H1 (cell line): ENCODE results near the gene CHRNA9. TPM values are rescaled to one million over a fixed set of nuclear protein-coding genes. Genes with fewer than 3 reads are reported as not detected.

Source experiments
- CTCF ChIA-PET: fragments of 300-600 bp; sonication (Branson Sonifier 250); formaldehyde crosslinking; loops from one replicate; lab custom pipeline; 2021; ENCODE audit not compliant: partially characterized antibody; lab: Charles Lee
- POLR2A ChIA-PET: fragments of 300-600 bp; sonication (Branson Sonifier 250); formaldehyde crosslinking; loops from one replicate; lab custom pipeline; 2021; ENCODE audit warnings: inconsistent platforms; ENCODE audit not compliant: partially characterized antibody; lab: Charles Lee
- DNase-seq, 2 experiments: peaks; one replicate each; pipeline versions ENCODE4 v3.0.0 to v3.0.0-alpha.2; 2010 to 2022; ENCODE audit warnings: low spot score in 2 of 2, low read depth in 1 of 2, mixed read lengths in 1 of 2
- FAIRE-seq: peaks from 2 replicates; lab custom pipeline; 2011; peaks lifted over from hg19 to GRCh38; lab: Jason Lieb, UNC
- H2AFZ ChIP-seq: 2 replicates; pipeline ENCODE4 v1.8.1; 2012; ENCODE audit warnings: low read length, inconsistent platforms
- H2AK5ac ChIP-seq: 2 replicates; pipeline ENCODE4 v1.6.1; 2013; ENCODE audit warnings: low read depth, low read length
- H2BK120ac ChIP-seq: replicated peaks from 2 replicates; pipeline ENCODE3; 2013; ENCODE audit warnings: low read depth, low read length, inconsistent platforms
- H2BK12ac ChIP-seq: 2 replicates; pipeline ENCODE4 v1.6.1; 2013; ENCODE audit warnings: low read depth, low read length
- H2BK15ac ChIP-seq: 2 replicates; pipeline ENCODE4 v1.6.1; 2013; ENCODE audit warnings: low read length
- H2BK20ac ChIP-seq: 2 replicates; pipeline ENCODE4 v1.6.1; 2013; ENCODE audit warnings: low read length
- H2BK5ac ChIP-seq: 2 replicates; pipeline ENCODE4 v1.6.1; 2013; ENCODE audit warnings: low read depth, low read length
- H3K14ac ChIP-seq: 2 replicates; pipeline ENCODE4 v1.6.1; 2013; ENCODE audit warnings: inconsistent platforms; ENCODE audit not compliant: insufficient read length
- H3K18ac ChIP-seq: 2 replicates; pipeline ENCODE4 v1.6.1; 2013; ENCODE audit warnings: low read length; ENCODE audit errors: extremely low read depth
- H3K23ac ChIP-seq: 2 replicates; pipeline ENCODE4 v1.6.1; 2013; ENCODE audit warnings: inconsistent platforms; ENCODE audit not compliant: insufficient read length
- H3K23me2 ChIP-seq: 2 replicates; pipeline ENCODE4 v1.6.1; 2013; ENCODE audit warnings: low read depth, low read length
- H3K27ac ChIP-seq: 2 replicates; pipeline ENCODE4 v1.6.1; 2011; ENCODE audit warnings: low read depth, low read length, inconsistent platforms
- H3K27me3 ChIP-seq, 4 experiments: replicated peaks in 1 of 4; 1 replicate in 1 of 4; 2 replicates in 3 of 4; pipeline versions ENCODE4 v1.6.1 to v1.8.1; 2011 to 2013; ENCODE audit warnings: low read length in 3 of 4, mild to moderate bottlenecking in 3 of 4, inconsistent platforms in 2 of 4, mixed read lengths in 2 of 4, moderate library complexity in 1 of 4; ENCODE audit not compliant: control insufficient read depth in 3 of 4, insufficient read depth in 3 of 4; ENCODE audit errors: extremely low read depth in 1 of 4
- H3K36me3 ChIP-seq, 4 experiments: 2 replicates each; pipeline versions ENCODE4 v1.6.1 to v1.8.1; 2011 to 2013; ENCODE audit warnings: mild to moderate bottlenecking in 4 of 4, low read length in 3 of 4, moderate library complexity in 2 of 4, control low read depth in 1 of 4, inconsistent platforms in 1 of 4; ENCODE audit not compliant: insufficient read depth in 4 of 4, control insufficient read depth in 2 of 4
- H3K4ac ChIP-seq: replicated peaks from 2 replicates; pipeline ENCODE3; 2013; ENCODE audit warnings: low read length, low read depth, mixed read lengths, inconsistent platforms; ENCODE audit not compliant: insufficient read length
- H3K4me1 ChIP-seq, 4 experiments: replicated peaks in 1 of 4; 1 replicate in 1 of 4; 2 replicates in 3 of 4; pipeline versions ENCODE4 v1.6.1 to v1.8.1; 2011 to 2013; ENCODE audit warnings: low read length in 3 of 4, inconsistent platforms in 2 of 4, mixed read lengths in 1 of 4; ENCODE audit not compliant: insufficient read depth in 4 of 4, control insufficient read depth in 3 of 4
- H3K4me2 ChIP-seq, 2 experiments: 2 replicates each; pipeline versions ENCODE4 v1.6.1 to v1.8.1; 2011 to 2013; ENCODE audit warnings: low read depth in 2 of 2, low read length in 2 of 2, control low read depth in 1 of 2, inconsistent platforms in 1 of 2, mild to moderate bottlenecking in 1 of 2; ENCODE audit not compliant: insufficient read depth in 1 of 2
- H3K4me3 ChIP-seq, 4 experiments: fragments of 200-600, 300-600 bp in 1 of 4; sonication (generic), shearing (Covaris generic), sonication (Bioruptor Twin) in 1 of 4; 2 replicates each; pipeline versions ENCODE4 v1.5.1 to v1.8.1; 2011 to 2016; ENCODE audit warnings: low read length in 4 of 4, low read depth in 3 of 4, control low read depth in 2 of 4, inconsistent platforms in 2 of 4, mild to moderate bottlenecking in 2 of 4, mixed read lengths in 1 of 4, moderate library complexity in 1 of 4; ENCODE audit not compliant: insufficient read depth in 2 of 4; ENCODE audit errors: extremely low read depth in 1 of 4
- H3K56ac ChIP-seq: replicated peaks from 2 replicates; pipeline ENCODE3; 2013; ENCODE audit warnings: low read depth, mild to moderate bottlenecking, mixed read lengths, low read length, inconsistent platforms; ENCODE audit not compliant: insufficient read length
- H3K79me1 ChIP-seq: 2 replicates; pipeline ENCODE4 v1.6.1; 2013; ENCODE audit warnings: low read depth, low read length, control low read depth
- H3K79me2 ChIP-seq, 2 experiments: 2 replicates each; pipeline versions ENCODE4 v1.6.1 to v1.8.1; 2012 to 2013; ENCODE audit warnings: low read length in 2 of 2, mild to moderate bottlenecking in 2 of 2, inconsistent platforms in 1 of 2; ENCODE audit not compliant: insufficient read depth in 2 of 2, control insufficient read depth in 1 of 2
- H3K9ac ChIP-seq, 4 experiments: replicated peaks in 1 of 4; 1 replicate in 1 of 4; 2 replicates in 3 of 4; pipeline versions ENCODE4 v1.6.1 to v1.8.1; 2011 to 2013; ENCODE audit warnings: low read depth in 3 of 4, low read length in 3 of 4, control low read depth in 2 of 4, mild to moderate bottlenecking in 2 of 4, moderate library complexity in 2 of 4, inconsistent platforms in 1 of 4; ENCODE audit errors: extremely low read depth in 1 of 4
- H3K9me3 ChIP-seq, 2 experiments: 2 replicates each; pipeline versions ENCODE4 v1.6.1 to v1.8.1; 2012 to 2013; ENCODE audit warnings: mild to moderate bottlenecking in 2 of 2, moderate library complexity in 2 of 2, control low read depth in 1 of 2, inconsistent platforms in 1 of 2, low read depth in 1 of 2, low read length in 1 of 2, mixed read lengths in 1 of 2; ENCODE audit not compliant: insufficient read depth in 2 of 2
- H4K20me1 ChIP-seq, 2 experiments: replicated peaks in 1 of 2; 2 replicates each; pipeline versions ENCODE3 to v1.8.1; 2011 to 2013; ENCODE audit warnings: inconsistent platforms in 2 of 2, low read length in 2 of 2, mild to moderate bottlenecking in 1 of 2; ENCODE audit not compliant: insufficient read depth in 2 of 2, control insufficient read depth in 1 of 2
- H4K5ac ChIP-seq: 2 replicates; pipeline ENCODE4 v1.6.1; 2013; ENCODE audit warnings: low read length, low read depth, mixed read lengths, inconsistent platforms; ENCODE audit not compliant: insufficient read length
- H4K8ac ChIP-seq: 2 replicates; pipeline ENCODE4 v1.8.0; 2013; ENCODE audit warnings: mild to moderate bottlenecking, moderate library complexity, low read length, inconsistent platforms; ENCODE audit not compliant: insufficient read depth; ENCODE audit errors: extremely low read depth
- H4K91ac ChIP-seq: replicated peaks from 2 replicates; pipeline ENCODE3; 2013; ENCODE audit warnings: low read length, mixed read lengths, inconsistent platforms; ENCODE audit not compliant: insufficient read length
- HDAC6 ChIP-seq: IDR thresholded peaks from one replicate; pipeline ENCODE4 v1.7.1; 2012; ENCODE audit warnings: low read depth, mild to moderate bottlenecking, inconsistent platforms, low read length, moderate library complexity
- KDM1A ChIP-seq: fragments of 200-600, 300-600 bp; sonication (generic); IDR thresholded peaks from 2 replicates; pipeline ENCODE4 v1.7.1; 2016; ENCODE audit warnings: mild to moderate bottlenecking, low read length, borderline replicate concordance
- POLR2AphosphoS5 ChIP-seq: IDR thresholded peaks from 2 replicates; pipeline ENCODE4 v1.6.1; 2011; ENCODE audit warnings: low read depth, low read length
- RAD21 ChIP-seq, 2 experiments: IDR thresholded peaks in 1 of 2; conservative IDR thresholded peaks in 1 of 2; 2 replicates each; pipeline ENCODE4 v1.6.1; 2011; ENCODE audit warnings: low read depth in 2 of 2, low read length in 2 of 2, improper control_type of control experiment in 1 of 2, inconsistent platforms in 1 of 2, mild to moderate bottlenecking in 1 of 2, moderate library complexity in 1 of 2
- WGBS, 2 experiments: shearing (Covaris generic) in 1 of 2; methylation state at CpG; one replicate each; pipeline versions ENCODE4 v1.1.6 to v1.1.7; 2013 to 2015; ENCODE audit warnings: low lambda C conversion rate in 2 of 2, mixed read lengths in 2 of 2, inconsistent platforms in 1 of 2, low coverage in 1 of 2, missing lambda C conversion rate in 1 of 2; ENCODE audit not compliant: insufficient replicate concordance in 2 of 2, insufficient coverage in 1 of 2, insufficient read length in 1 of 2; ENCODE audit errors: extremely low coverage in 1 of 2, missing lambda C conversion rate in 1 of 2; 5-methylcytosine and 5-hydroxymethylcytosine counted together
- polyA plus RNA-seq, 7 experiments: library from polyadenylated mRNA; depleted of rRNA in 3 of 7; stranded (reverse) in 5 of 7; unstranded in 2 of 7; fragments of >200 nt in 5 of 7; fragments of 200-250 nt in 2 of 7; gene quantifications; 1 replicate in 5 of 7; 2 replicates in 1 of 7; 4 replicates in 1 of 7; pipeline versions ENCODE4 v1.2.1 to v1.2.3, GENCODE V29; 2011 to 2013; ENCODE audit warnings: missing spikeins in 2 of 7, mixed read lengths in 2 of 7
- total RNA-seq: library from RNA; stranded (reverse); fragmentation: NEBNext Ultra II Directional; extraction: Animal tissue kit (Norgen Biotek cat#: 25700); gene quantifications from 2 replicates; pipeline ENCODE4 v1.2.1, GENCODE V29; 2021
- TF ChIP-seq, protein P1 (sequence below), 3 experiments: IDR thresholded peaks; 1 replicate in 2 of 3; 2 replicates in 1 of 3; pipeline versions ENCODE4 v1.5.1 to v1.6.1; 2011; ENCODE audit warnings: low read length in 3 of 3, mild to moderate bottlenecking in 3 of 3, inconsistent platforms in 2 of 3, low read depth in 1 of 3, moderate library complexity in 1 of 3; ENCODE audit not compliant: insufficient read depth in 1 of 3; ENCODE audit errors: control extremely low read depth in 1 of 3
- TF ChIP-seq, protein P2 (sequence below): IDR thresholded peaks from 2 replicates; pipeline ENCODE4 v1.6.1; 2011; ENCODE audit warnings: low read length, improper control_type of control experiment

The CHRNA9 gene
- total and polyA plus RNA-seq, 2 of the 8 experiments (the other 6 are each of a cell fraction or from before 2014, with no cell fraction given): 1.4 to 3.3 TPM

DNA sequence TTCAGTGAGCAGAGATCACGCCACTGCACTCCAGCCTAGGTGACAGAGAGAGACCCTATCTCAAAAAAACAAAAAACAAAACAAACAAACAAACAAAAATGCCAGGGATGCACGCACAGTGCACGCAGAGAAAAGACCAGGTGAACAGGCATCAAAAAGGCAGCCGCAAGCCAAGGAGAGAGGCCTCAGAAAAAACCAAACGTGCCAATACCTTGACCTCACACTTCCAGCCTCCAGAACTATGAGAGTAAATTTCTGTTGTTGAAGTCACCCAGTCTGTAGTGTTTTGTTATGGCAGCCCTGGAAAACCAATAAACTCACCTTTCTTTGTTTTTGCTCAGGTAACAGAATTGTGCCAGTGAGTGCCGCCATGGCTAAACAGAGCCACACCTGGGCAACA, 66.0 kb downstream of the CHRNA9 start:
- H2BK15ac ChIP-seq: no peak overlapping the region
- POLR2A ChIA-PET: no interaction called here
- H3K27ac ChIP-seq: no peak overlapping the region
- H3K79me1 ChIP-seq: no peaks in the 10 kb centered on the region
- DNase-seq (no peak), FAIRE-seq (no peak)
- no peak overlapping the region for H2BK12ac ChIP-seq
- H3K36me3 ChIP-seq: no peaks in the 10 kb centered on the region
- H2AFZ ChIP-seq: no peak overlapping the region
- no peaks in the 10 kb centered on the region for H3K9me3 ChIP-seq
- no peak overlapping the region for H3K18ac ChIP-seq
- no peak overlapping the region for H3K56ac ChIP-seq
- H2BK20ac ChIP-seq: no peak overlapping the region
- no peak overlapping the region for H3K14ac ChIP-seq
- H3K4ac ChIP-seq: no peak overlapping the region
- no peak for TF ChIP-seq RAD21 (IDR thresholded peaks at IDR 0.05 in 1 of 2, conservative IDR thresholded peaks at IDR 0.05 in 1 of 2; ENCODE audit: low read depth in 2 of 2, low read length in 2 of 2)
- TF ChIP-seq HDAC6: no peak
- TF ChIP-seq POLR2AphosphoS5: no peak
- TF ChIP-seq, protein P1, sequence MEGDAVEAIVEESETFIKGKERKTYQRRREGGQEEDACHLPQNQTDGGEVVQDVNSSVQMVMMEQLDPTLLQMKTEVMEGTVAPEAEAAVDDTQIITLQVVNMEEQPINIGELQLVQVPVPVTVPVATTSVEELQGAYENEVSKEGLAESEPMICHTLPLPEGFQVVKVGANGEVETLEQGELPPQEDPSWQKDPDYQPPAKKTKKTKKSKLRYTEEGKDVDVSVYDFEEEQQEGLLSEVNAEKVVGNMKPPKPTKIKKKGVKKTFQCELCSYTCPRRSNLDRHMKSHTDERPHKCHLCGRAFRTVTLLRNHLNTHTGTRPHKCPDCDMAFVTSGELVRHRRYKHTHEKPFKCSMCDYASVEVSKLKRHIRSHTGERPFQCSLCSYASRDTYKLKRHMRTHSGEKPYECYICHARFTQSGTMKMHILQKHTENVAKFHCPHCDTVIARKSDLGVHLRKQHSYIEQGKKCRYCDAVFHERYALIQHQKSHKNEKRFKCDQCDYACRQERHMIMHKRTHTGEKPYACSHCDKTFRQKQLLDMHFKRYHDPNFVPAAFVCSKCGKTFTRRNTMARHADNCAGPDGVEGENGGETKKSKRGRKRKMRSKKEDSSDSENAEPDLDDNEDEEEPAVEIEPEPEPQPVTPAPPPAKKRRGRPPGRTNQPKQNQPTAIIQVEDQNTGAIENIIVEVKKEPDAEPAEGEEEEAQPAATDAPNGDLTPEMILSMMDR (IDR thresholded peaks at IDR 0.05; ENCODE audit: control extremely low read depth in 1 of 3, insufficient read depth in 1 of 3, low read depth in 1 of 3, low read length in 3 of 3): no peak
- TF ChIP-seq, protein P2, sequence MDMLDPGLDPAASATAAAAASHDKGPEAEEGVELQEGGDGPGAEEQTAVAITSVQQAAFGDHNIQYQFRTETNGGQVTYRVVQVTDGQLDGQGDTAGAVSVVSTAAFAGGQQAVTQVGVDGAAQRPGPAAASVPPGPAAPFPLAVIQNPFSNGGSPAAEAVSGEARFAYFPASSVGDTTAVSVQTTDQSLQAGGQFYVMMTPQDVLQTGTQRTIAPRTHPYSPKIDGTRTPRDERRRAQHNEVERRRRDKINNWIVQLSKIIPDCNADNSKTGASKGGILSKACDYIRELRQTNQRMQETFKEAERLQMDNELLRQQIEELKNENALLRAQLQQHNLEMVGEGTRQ: no peak
- TF ChIP-seq KDM1A: no peak
- no peaks in the 10 kb centered on the region for H3K79me2 ChIP-seq
- no peak overlapping the region for H4K8ac ChIP-seq
- H4K5ac ChIP-seq: no peak overlapping the region
- no peaks in the 10 kb centered on the region for H4K20me1 ChIP-seq
- no peak overlapping the region for H2BK5ac ChIP-seq
- no peak overlapping the region for H4K91ac ChIP-seq
- WGBS, 2 experiments: 93% methylated on average over 6 of the region's 6 CpGs; no CpG with 5 or more reads in 1 of the 2 experiments
- CTCF ChIA-PET: interaction anchor here (0.8 to 1.4 kb wide), 3 partner anchors 8 to 13 kb away, joined by 3 to 6 read pairs (median 4); no protein-coding TSS in a partner anchor
- H2AK5ac ChIP-seq: no peak overlapping the region
- no peak overlapping the region for H3K4me2 ChIP-seq
- no peak overlapping the region for H2BK120ac ChIP-seq
- no peak overlapping the region for H3K4me3 ChIP-seq
- H3K23me2 ChIP-seq: no peaks in the 10 kb centered on the region
- peaks cover 0 to 7% (median 2%) of the 10 kb centered on the region in 4 experiments; a peak in 3 of 7 replicates for H3K4me1 ChIP-seq
- H3K23ac ChIP-seq: no peak overlapping the region
- H3K9ac ChIP-seq: no peak overlapping the region
- H3K27me3 ChIP-seq: no peaks in the 10 kb centered on the region
